ENCODE data around the gene NSD2.

The NSD2 gene

DNA sequence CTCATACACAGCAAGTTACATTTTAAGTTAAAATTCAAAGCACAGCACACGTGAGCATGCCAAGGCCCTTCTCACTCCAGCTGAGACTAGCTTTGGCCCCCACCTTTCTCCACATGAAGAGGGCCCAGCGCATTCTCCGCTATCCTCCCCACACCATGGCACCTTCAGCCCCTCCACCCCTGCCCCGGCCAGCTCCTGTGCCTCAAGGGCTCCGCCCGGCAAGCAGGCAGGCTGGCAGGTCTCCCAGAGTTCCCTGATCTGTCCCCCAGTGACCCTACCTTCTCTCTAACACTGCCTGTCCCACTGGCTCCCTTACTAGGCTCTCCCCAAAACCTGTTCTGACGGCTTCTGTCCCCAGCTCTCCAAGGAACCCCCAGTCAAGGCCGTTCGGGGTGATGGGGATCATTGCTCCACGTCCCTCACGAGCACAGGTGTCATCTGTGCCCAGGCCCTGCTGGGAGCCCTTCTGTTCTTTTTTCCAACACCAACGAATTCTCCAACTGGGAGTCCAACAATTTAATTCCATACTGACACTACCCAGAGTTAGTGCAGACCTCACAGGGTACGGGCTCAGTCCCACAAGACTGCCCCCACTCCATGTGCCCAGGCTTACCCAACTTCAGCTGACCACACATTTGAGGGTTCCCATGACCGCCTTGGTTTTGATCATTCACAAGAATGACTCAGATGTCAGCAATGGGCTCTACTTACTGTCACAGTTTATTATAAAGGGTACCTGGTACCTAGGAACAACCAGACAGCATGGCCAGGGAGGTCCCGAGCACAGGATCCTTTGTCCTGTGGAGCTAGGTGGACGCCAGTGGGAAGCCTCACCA, 19.4 kb upstream of the NSD2 start:
- H3K27ac ChIP-seq = no peak overlapping the region
- TF ChIP-seq, protein P1, sequence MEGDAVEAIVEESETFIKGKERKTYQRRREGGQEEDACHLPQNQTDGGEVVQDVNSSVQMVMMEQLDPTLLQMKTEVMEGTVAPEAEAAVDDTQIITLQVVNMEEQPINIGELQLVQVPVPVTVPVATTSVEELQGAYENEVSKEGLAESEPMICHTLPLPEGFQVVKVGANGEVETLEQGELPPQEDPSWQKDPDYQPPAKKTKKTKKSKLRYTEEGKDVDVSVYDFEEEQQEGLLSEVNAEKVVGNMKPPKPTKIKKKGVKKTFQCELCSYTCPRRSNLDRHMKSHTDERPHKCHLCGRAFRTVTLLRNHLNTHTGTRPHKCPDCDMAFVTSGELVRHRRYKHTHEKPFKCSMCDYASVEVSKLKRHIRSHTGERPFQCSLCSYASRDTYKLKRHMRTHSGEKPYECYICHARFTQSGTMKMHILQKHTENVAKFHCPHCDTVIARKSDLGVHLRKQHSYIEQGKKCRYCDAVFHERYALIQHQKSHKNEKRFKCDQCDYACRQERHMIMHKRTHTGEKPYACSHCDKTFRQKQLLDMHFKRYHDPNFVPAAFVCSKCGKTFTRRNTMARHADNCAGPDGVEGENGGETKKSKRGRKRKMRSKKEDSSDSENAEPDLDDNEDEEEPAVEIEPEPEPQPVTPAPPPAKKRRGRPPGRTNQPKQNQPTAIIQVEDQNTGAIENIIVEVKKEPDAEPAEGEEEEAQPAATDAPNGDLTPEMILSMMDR (IDR thresholded peaks at IDR 0.05) = no peak
- TF ChIP-seq ZFX (IDR thresholded peaks at IDR 0.05; ENCODE audit: borderline replicate concordance) = no peak

DNA sequence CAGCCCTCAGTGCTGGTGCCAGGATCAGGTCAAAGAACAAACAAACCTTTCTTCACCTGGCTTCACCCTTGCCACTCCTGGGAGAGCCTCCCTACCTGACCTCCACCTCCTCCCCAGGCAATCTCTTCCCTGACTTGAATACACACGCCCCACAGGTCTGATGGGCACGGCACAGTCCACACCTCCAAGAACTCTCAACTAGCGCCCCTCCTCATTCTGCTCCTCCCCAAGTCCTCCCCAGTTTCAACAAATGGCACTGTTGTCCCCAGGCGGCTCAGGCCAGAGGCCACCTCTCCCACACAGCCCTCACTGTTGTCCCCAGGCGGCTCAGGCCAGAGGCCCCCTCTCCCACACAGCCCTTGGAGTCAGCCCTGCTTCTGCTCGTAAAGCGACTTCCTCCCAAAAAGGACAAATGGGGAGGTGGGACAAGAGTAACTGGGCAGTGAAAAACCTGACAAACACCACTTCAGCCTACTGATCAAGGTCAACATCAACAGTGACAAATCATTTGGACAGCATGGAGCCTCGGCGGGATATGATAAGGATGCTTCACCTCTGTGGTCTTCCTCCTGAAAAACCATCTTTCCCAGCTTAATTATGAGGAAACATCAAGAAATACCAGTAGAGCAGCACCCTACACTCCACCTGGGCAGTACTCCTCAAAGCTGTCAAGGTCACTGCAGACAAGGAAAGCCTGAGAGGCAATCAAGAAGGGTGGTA, 18.1 kb upstream of the NSD2 start:
- TF ChIP-seq, protein P1 (IDR thresholded peaks at IDR 0.05) = no peak
- no peak for TF ChIP-seq ZFX (IDR thresholded peaks at IDR 0.05; ENCODE audit: borderline replicate concordance)
- no peak overlapping the region for H3K27ac ChIP-seq

DNA sequence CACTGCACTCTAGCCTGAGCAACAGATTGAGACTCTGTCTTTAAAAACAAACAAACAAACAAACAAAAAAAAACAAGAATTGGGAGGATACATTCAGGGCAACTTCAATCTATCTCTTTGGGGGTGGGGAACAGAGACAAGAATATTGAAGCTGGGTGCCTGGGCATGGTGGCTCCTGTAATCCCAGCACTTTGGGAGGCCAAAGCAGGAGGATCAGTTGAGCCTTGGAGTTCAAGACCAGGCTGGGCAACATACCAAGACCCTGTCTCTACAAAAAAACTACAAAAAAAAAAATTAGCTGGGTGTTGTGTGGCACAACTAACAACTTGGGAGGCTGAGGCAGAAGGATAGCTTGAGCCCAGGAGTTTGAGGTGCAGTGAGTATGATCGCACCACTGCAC, 16.4 kb upstream of the NSD2 start:
- TF ChIP-seq, protein P1 (IDR thresholded peaks at IDR 0.05) = no peak
- TF ChIP-seq ZFX (IDR thresholded peaks at IDR 0.05; ENCODE audit: borderline replicate concordance) = no peak
- peak overlapping the region; percentile 82 for H3K27ac ChIP-seq

DNA sequence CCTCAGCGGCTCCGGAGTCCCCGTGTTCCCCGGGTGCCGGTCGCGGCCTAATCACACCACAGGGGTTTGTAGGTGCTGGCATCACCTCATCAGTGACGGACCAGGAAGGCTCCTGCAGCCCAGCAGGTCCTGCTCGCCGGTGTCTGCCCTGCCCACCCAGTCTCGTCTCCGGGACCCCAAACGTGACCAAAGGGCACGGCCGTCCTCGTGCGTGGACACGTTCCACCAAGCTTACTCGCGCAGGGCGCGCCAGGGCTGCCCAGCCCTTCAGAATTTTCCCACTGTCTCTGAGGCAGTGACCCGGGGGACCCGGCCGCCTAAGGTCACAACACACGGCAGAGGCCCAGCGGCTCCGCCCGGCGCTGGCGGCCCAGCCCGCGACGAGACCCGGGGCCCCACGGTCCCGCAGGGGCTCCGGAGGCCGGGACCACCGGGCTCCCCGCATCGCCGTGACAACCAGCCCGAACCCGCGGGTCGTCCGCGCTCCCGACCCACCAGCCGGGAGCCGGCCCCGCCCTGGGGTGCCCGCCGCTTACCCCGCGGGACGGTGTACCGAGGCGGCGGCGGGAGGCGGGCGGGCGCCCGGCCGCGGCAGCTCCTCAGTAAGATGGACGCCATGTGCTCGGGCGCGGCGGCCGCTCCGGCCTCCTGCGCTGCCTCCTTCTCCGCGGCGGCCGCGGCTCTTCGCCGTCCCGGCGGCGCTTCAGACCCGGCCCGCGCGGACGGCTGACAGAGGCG, 15.7 kb upstream of the NSD2 start:
- H3K27ac ChIP-seq = peak overlapping the region; percentile 82
- TF ChIP-seq ZFX (IDR thresholded peaks at IDR 0.05; ENCODE audit: borderline replicate concordance) = no peak
- TF ChIP-seq, protein P1 (IDR thresholded peaks at IDR 0.05) = 0 out of 2 replicates have a peak, but pooled peaks have one; percentile 6

DNA sequence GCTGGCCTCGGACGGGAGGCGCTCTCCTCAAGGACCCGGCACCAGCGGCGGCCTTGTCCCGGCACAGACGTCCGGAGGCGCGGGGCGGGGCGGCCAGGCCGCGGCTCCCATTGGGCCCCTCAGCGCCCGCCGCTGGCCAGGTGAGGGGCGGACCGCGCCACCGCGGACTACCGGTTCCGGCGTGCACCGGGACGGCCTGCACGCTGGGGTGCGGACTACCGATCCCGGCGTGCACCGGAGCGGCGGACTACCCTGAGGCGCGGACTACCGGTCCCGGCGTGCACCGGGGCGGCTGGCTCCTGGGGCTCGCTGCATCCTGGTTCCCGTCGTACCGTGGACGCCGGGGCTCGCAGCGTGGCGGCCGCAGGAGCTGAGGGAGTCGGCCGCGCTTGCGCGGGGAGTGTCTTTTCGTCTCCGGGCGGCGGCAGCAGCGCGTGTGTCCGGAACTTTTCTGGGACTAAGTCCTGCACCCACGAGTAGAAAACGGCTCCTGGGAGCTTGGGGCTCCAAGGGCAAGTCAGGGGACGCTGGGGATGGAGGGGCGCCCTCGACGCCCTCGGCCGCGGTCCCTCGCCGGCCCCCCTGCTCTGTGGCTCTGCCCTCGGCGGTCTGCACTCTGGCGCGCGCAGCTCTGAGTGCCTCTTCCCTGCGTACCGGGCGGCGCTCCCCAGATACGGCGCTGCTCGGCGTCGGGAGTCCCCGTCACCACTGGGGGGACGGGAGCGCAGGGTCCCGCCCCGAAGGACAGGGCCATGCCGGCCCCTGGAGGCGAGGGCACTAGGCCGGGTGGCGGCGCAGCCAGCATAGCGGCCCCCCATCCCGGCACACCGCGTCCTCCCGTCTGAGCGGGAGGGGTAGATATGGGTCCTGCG, 14.9 kb upstream of the NSD2 start, which contains the start of gene LETM1:
LETM1 (minus strand) TSS at position 86 of the 872 bp plus-strand sequence. CDS start 206 bp downstream, outside the sequence.
- H3K27ac ChIP-seq = peak within 1 kb of the TSS; percentile 82
- TF ChIP-seq, protein P1 (IDR thresholded peaks at IDR 0.05) = no peak; the same call in 1 of the 2 replicates
- TF ChIP-seq ZFX (IDR thresholded peaks at IDR 0.05; ENCODE audit: borderline replicate concordance) = no peak

DNA sequence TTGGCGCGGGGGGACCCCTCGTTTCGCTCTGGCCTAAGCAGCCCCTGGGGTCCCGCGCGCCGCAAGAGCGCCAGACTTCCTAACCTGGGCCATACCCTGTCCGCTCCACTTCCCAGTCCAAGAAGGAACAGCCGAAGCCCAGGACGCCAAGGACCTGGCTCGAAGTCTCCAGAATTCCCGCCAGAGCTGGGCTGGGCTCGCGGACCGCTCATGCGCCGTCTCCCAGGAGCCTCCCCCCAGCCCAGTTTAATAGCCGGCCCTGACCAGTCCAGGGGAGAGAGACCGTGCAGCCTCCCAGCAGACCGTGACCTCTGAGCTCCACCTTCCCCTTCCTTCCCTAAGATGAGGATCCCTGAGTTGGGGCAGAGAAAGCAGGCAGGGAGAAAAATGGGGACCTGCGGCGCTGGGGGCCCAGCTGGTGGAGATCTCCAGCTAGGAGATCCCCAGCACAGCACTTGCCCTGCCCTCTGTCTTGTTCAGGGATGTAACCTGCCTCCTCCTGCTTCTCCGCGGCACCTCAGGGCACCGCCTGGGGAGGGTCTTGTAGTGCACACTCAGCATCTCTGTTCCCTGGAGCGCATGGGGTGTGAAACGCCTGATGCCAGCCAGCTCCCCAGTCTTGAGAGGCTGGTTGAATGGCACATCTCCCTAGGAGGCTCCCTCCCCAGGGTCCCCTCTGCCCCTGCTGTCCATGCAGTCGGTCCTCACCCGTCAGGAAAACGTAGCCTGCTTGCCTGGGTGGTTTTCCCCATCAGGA, 14.1 kb upstream of the NSD2 start:
- peak overlapping the region; percentile 82 for H3K27ac ChIP-seq
- TF ChIP-seq ZFX (IDR thresholded peaks at IDR 0.05; ENCODE audit: borderline replicate concordance) = no peak
